ENCODE results near the gene PREX1.
"Not testable (repeated sequence)": the region's sequence is repeated elsewhere in the genome, so short reads cannot be mapped to it uniquely, and the experiment has no call there.

Gene PREX1

DNA sequence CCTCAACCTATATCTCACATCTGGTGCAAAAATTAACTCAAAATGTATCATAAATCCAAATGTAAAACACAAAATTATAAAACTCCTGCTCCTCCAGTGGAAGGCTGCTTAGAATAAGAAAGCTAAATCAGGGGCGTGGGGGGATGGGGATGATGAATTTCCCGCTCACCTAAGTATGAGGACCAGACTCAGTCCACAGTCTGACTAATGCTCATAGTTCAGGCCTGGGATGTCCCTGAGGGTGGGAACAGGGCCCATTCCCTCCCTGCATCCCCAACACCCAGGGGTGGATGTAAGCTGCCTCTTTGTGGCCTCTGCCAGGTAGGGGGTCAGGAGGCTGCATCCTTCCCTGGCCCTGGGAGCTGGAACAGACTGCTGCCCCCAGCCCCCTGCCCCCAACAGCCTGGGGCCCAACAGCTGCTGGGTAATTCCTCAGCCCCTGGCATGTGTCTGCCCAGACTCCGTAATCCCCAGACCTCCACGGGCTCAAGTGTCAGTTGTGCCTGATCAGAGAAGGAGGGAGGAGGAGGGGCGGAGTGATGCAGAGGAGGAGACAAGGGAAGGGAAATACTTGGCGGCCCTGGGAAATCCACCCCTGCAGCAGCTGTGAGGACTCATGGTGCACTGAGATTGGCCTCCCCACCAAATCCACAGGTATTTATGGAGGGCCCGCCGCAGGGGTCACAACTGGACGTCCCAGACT lies 224.5 kb downstream of the PREX1 start:
- no peak for DNase-seq (ENCODE audit: low spot score)

- DNase-seq (ENCODE audit: low spot score): no peak
These were observed 226.0 kb downstream of the PREX1 start for GRCh38 chr20:48601798-48602197.

DNA sequence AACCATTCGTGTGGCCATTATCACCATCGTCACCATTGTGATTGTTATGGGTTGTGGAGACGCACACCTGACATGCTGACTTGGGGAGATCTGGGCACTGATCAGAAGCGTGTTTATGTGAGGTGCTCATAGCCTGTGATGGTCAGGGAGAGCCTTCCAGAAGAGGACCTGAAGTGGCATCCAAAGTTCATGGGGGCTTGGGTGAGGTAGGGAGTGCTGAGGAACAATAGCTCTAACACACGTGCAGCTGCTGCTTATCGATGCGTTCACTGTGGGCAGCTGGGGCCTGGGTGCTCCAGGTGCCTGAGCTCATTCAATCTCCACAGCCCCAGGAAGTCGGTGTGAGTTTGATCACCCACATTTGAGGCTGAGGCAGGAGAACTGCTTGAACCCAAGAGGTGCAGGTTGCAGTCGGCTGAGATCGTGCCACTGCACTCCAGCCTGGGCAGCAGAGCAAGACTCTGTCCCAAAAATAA lies 227.3 kb downstream of the PREX1 start:
- DNase-seq (ENCODE audit: low spot score): no peak

DNA sequence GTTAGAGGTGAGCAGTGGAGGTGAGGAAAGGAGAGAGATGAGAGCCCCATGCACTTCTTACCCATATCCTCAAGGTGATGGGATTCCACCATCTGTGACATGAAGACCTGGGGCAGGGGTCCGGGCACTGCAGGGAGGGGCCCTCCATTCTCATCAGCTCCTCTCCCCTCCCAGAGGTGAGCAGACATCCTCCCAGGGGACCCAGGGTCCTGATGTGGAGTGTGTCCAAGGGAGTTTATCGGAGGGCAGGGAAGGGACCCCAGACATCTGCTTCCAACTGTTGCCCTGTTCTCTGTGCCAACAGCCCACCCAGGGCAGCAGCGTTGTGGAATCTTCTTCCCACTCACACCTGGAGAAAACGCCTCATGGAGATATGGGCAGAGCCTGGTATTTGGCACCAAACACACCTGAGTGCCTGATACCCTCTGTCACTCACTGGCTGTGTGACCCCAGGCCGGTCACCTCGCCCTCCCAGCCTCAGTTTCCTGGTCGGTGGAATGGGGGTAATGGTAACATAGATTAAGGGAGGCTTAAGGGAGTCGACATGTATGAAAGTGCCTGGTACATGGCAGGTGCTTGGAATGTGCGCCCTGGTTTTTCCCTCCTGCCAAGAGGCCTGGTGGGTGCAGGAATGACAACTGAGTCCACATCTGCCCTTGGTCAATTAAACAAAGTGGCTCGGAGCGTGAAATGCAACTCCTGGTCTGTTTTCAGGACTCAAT lies 227.9 kb downstream of the PREX1 start:
- no peak for DNase-seq (ENCODE audit: low spot score)

GRCh38 chr20:48599106-48599747 lies 228.6 kb downstream of the PREX1 start:
- DNase-seq (ENCODE audit: low spot score): no peak

- not testable (repeated sequence) for DNase-seq (ENCODE audit: low spot score)
These were observed 229.4 kb downstream of the PREX1 start for GRCh38 chr20:48598303-48598941.

- DNase-seq (ENCODE audit: low spot score): no peak
These were observed 230.1 kb downstream of the PREX1 start for GRCh38 chr20:48597521-48598302.

DNA sequence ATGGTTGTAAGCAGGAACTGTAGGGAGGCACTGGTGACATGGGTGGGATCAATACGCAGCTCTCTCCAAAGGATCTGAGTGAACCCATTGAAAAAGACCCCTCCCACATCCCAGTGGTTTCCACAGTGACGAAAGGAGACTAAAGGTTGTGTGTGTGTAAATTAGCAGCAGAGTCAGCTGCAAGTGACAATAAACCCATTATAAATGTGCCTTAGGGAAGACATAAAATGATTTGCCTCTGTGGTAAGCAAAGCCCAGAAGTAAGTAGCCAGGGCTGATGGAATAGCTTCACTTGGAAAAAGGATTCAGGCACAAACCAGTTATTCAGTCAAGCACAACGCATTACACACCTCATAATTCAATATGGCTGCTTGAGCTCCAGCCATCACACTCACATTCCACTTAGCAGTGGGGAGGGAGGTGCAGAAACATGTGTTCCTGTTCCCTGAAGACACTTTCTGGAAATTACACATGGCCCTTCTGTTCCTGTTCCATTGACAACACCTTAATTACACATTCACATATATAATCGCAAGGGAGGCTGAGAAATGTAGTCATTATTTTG lies 231.4 kb downstream of the PREX1 start:
- DNase-seq (ENCODE audit: low spot score): no peak

- DNase-seq (ENCODE audit: low spot score): no peak
These were observed 232.1 kb downstream of the PREX1 start for GRCh38 chr20:48595495-48596333.

- DNase-seq (ENCODE audit: low spot score): no peak
These were observed 233.3 kb downstream of the PREX1 start for GRCh38 chr20:48594533-48594932.

GRCh38 chr20:48592107-48592940 lies 235.5 kb downstream of the PREX1 start:
- DNase-seq (ENCODE audit: low spot score): no peak

DNA sequence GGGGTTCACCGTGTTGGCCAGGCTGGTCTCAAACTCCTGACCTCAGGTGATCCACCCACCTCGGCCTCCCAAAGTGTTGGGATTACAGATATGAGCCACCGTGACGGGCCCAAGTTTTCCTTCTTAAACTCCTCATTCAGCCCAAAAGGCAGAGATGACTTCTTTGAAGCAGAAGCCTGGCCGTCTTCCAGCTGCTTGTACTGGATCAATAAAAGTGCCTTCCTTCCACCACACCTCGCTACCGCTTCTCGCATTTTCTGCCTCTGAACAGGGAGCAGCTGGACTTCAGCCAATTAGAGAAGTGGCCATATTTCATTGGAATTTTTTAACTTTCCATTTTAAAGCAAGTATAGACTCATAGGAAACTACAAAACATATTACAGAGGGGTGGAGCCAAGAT lies 241.1 kb downstream of the PREX1 start:
- DNase-seq (ENCODE audit: low spot score): no peak

DNA sequence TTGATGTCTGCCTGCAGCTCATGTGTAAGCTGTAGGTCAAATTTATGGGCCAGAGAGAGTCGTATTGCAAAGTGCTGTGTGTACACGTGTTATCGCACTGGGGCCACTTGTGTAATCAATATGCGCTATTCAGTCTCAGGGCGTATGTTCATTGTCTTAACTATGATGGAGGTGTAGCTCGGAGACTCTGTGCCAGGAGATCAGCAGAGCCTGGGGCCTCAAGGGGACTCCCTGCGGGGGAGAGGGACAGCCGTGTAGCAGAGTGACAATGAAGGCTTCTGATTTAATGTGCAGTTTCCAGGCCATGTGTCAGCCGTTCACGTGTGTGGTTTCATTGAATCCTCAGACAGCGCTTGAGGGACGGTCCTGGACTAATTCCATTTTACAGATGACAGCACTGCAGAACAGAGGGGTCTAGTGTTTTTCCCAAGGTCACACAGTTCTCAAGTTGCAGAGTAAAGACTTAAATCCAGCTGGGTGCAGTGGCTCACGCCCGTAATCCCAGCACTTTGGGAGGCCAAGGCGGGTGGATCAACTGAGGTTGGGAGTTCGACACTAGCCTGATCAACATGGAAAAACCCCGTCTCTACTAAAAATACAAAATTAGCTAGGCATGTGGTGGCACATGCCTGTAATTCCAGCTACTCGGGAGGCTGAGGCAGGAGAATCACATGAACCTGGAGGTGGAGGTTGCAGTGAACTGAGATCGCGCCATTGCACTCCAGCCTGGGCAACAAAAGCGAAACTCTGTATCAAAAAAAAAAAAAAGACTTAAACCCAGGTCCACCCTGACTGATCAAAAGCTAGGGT lies 242.5 kb downstream of the PREX1 start:
- no peak for DNase-seq (ENCODE audit: low spot score)

GRCh38 chr20:48584391-48585060 lies 243.3 kb downstream of the PREX1 start:
- no peak for DNase-seq (ENCODE audit: low spot score)

- no peak for DNase-seq (ENCODE audit: low spot score)
These were observed 244.0 kb downstream of the PREX1 start for GRCh38 chr20:48583801-48584200.

GRCh38 chr20:48583171-48583570 lies 244.6 kb downstream of the PREX1 start:
- DNase-seq (ENCODE audit: low spot score): no peak

DNA sequence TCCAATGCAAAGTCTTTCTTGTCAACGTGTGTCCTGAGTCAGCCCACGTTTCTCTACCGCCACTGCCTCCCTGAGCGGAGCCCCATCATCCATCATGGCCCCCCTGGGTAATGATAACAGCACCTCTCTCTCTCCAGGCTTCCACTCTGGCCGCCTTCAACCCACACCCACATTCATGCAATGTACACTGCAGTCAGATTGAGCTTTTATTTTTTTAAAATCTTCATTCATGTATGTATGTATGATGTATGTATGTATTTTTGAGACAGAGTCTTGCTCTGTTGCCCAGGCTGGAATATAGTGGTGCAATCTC lies 245.2 kb downstream of the PREX1 start:
- no peak for DNase-seq (ENCODE audit: low spot score)

DNA sequence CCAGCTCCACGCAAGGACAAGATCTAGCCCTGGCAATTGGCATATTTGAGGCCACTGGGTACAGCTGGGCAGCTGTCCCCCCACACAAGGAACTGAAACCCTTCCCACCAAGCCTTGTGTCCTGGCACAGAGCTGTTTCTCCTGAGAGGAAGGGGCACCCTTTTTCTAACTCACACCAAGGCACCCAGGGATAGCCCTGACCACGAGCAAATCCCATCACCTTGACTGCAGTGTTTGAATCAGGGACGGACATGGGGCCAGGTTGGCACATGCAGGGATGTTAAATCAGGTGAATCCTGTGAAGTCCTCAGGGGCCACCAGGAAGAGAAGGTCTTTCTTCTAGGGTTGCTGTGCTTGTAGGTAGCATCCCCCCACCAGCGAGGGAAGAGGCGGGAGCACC lies 246.6 kb downstream of the PREX1 start:
- DNase-seq (ENCODE audit: low spot score): no peak

All from cerebellar cortex (tissue), 1 donor.